HG02610 (cell line): Measurements from ENCODE around the gene DAPK3.
A peak's percentile ranks its signal among the peaks of the same experiment; 100 is the strongest.
"Not testable (repeated sequence)": the region's sequence is repeated elsewhere in the genome, so short reads cannot be mapped to it uniquely, and the experiment has no call there.

Experiments used
- ATAC-seq: cut with Tn5 transposase; IDR thresholded peaks from one replicate; pipeline ENCODE4 v1.9.1; 2021; ENCODE audit warnings: mild to moderate bottlenecking, moderate library complexity; ENCODE audit not compliant: unreplicated experiment

The DAPK3 gene

GRCh38 chr19:3970808-3971598 is at the start of gene DAPK3:
TSS of gene DAPK3 (minus strand) at chr19:3971099. CDS start at chr19:3969735, 1,364 bp downstream.
- ATAC-seq, result peak; percentile 89

DNA sequence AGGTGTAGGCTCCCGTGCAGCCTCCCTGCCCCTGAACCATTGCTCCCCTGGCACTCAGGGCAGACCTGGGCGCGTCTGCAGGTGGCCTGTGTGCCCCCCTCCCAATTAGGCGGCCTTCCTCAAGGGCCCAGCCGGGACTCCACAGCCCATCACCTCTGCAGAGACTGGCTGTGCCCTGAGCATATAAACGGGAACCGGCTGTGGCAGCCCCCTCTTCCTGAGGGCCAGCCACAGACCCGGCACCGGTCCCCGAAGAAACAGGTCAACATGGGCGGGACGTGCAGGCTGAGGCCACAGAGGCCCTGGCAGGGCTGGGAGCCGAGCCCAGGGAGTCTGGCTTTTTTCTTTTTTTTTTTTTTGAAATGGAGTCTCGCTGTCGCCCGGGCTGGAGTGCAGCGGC is 48.7 kb upstream of the DAPK3 start:
- no peak for ATAC-seq

- no peak for ATAC-seq
Observed at GRCh38 chr19:4018775-4019504, 48.0 kb upstream of the DAPK3 start.

DNA sequence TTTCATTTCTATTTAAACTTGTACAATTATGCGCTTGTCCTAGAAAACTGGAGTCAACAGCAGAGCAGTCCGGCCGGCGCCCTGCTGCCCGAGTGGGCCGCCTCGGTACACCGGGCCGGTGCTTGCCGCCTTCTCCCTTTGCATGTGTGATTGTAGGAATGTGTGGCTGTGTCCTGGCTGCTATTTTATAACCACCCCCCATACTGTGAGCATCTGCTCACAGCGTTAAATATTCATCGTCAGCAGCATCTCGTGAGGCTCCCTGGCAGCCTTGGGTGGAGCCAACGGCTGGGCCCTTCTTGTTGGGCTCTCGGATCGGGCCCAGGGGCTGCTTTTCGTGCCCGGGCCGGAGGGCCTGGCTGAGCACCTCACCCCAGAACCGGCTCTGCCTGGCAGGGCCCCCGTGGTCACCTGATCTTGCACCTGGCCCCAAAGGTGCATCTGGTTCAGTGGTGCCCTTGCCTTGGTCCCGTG is 47.3 kb upstream of the DAPK3 start:
- ATAC-seq, result no peak

DNA sequence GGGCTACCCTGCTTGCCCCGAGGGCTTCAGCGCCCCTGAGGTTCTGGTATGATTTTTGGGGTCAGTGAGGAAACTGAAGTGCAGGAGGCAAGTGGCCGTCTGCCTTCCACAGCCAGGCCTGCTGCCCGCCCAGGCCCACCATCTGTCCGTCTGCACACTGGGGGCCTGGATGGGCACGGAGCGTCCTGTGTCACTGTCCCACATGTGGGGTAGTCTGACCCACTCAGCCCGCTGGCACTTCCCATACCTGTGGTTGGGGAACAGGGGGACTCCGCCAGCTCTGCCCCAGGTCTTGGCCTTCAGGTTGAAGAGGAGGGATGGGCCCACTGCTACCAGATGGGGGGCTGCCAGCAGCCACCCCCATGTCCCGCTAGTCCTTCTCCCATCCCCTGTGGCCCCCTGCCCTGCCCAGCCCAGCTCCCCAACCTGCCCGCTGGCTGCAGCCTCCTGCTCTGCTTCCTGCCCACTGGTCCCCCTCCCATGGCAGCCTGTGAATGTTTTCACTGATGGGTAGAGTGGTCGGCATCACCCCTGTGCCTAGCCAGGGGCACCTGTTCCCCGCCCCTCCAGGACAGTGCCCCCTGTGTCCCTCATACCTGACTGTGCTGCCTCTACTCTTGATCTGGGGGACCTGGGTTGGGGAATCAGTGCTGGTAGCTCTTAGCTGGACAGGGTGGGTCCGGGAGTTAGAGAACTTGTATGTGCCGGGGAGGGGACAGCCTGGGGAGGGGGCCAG is 46.2 kb upstream of the DAPK3 start:
- no peak for ATAC-seq

DNA sequence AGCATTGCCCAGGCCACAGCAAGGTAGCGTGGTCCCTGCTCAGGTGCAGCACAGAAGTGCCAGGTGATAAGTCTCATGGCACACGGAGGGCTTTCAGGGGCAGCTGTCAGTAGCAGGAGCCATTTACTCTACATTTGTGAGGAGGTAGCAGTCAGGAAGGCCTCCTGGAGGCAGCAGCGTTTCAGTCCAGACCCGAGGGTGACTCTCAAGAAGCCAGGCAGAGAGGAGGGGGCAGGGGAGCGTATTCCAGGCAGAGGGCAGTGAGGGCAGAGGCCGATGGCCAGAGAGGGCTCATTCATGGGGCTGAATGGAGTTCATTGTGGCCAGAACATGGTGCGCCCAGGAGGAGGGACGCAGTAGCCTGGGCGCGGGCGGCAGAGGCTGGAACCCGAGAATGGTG is 45.6 kb upstream of the DAPK3 start:
- ATAC-seq, result no peak

DNA sequence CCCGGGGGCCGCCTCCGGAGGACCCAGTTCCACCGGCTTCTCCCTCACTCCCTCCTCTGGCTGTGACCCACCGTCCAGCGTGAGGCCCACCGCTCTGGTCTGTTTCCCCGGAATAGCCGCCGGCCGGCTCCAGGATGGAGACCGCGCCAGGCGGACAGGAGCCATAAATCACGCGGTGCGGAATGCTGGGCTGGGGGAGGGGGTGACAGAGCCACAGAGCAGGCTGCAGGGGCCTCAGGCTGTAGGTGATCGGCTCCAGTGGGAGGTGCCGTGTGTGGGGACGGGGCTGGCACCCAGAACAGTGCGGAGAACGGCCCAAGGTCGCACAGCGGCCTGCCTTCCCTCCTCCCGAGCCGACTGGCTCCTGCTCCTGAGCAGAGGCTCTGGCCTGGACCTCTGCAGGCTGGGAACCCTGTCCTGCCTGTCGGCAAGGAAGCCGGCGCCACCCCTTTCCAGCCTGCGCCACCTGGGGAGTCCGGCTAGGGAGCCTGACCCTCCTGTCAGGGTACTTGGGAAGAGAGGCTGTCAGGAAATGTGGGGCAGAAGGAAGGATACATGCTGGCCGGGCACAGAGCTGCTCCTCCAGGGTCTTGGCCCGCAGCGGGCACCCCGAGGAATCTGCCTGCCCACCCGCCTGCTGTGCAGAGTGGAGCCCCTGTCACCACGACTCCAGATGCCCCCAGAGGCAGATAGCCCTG is 45.0 kb upstream of the DAPK3 start:
- no peak for ATAC-seq

- ATAC-seq, result no peak
Observed at GRCh38 chr19:4014541-4015491, 43.9 kb upstream of the DAPK3 start.

DNA sequence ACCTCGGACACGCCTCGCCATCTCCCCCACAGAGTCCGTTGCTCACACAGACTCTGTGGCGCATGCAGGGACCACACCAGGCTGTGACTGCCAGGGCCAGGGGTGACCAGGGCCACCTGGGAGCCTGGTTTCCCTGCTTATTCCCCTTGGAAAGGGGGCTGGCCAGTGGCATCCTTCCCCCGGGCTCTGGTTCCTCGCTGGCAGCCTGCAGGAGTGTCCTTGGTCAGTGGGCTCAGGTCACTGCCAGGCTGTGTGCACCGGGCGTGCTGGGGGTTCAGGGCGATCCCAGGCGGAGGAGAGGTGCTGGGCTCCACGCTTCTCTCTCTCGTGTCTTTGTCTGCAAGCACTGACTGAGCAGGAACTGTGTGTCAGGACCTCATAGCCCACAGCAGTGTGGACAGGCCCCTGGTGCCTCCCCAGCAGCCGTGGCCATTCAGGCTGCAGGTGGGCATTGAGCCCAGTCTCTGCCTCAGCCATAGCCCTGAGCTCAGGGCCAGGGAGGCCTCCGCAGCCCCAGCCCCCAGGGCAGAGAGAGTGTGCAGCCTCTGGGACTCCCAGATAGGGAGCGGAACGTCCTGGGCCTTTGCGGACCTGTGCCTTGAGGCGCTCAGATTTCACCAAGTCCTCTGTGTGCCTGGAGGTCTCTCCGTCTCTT is 43.1 kb upstream of the DAPK3 start:
- ATAC-seq, result no peak

- ATAC-seq, result no peak
Observed at GRCh38 chr19:4012975-4013634, 42.2 kb upstream of the DAPK3 start.

GRCh38 chr19:4012092-4012974 is 41.4 kb upstream of the DAPK3 start:
- ATAC-seq, result no peak

DNA sequence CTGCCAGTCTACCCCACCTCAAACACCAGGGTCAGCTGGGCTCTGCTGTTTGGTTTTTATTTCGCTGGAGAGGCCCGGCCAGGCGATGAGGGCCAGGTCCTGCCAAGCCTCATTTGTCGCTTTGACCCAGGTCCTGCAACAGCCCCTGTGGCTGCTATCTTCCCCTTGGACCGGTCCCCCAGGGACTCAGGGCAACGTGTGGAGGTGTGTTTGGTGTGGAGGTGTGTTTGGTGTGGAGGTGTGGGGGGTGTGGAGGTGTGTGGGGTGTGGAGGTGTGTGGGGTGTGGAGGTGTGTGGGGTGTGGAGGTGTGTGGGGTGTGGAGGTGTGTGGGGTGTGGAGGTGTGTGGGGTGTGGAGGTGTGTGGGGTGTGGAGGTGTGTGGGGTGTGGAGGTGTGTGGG is 40.5 kb upstream of the DAPK3 start:
- not testable (repeated sequence) for ATAC-seq

DNA sequence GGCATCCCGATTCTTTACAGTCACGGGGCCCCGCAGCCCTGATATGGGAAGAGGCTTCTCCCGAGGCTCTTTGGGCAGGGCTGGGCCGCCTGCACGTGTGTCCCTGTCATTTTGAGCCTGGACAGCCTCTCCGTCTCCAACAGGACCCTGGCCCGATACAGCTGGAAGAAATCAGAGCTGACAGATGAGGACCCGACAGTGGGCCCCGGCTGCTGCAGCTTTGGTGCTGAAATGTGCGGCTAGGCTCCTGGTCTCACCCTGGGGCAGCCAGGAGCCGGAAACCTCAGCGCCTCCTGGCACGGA is 39.9 kb upstream of the DAPK3 start:
- no peak for ATAC-seq

DNA sequence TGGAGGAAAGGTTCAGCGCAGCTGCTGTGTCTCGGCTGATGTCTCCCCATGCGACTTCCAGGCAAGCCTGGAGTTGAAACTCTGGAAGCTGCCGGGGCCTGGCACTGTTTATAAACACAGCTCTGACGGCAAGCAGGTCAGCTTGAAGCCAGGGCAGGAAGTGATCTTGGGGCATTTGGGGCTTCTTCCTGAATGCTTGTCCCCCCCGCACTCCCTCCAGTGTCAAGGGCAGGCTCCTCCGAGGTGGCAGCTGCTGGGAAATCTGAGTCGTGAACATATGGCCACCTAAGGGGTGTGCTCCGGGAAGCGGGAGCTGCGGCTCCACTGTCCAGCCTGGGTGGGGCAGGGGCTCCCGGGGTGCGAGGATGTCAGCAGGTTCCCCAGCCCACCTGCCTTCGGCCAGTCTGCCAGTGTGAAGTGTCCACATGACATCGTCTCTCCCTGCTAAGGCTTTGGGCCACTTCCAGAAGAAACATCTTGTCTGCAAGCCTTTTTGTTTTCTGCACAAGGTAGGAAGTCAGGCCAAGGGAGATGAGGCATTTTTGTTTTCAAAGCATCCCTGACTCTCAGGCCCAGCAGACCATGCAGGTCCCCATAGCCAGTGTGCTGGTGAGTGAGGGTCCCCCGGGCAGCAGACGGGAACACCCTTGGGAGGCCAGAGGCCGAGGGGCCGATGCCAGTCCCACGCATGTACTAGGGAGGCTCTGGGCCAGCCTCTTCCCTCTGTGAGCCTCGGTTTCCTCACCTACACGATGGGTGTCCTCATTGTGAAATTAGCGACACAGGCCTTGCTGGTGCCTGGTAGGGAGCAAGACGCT is 39.3 kb upstream of the DAPK3 start:
- no peak for ATAC-seq

- ATAC-seq, result no peak
Observed at GRCh38 chr19:4007836-4008539, 37.1 kb upstream of the DAPK3 start.

GRCh38 chr19:4007021-4007835 is 36.3 kb upstream of the DAPK3 start, which contains the start of gene PIAS4:
TSS of gene PIAS4 (plus strand) at chr19:4007736. CDS start at chr19:4007761, 25 bp downstream.
- peak; percentile 79 for ATAC-seq
